Lower lobe of right lung (tissue), 2 donors: ENCODE measurements around the gene ISM1. TPM values are rescaled to one million over a fixed set of nuclear protein-coding genes. Genes with fewer than 3 reads are reported as not detected.

ENCODE experiments used
- ATAC-seq, 2 donors: fragments of 200-7000 bp; cut with Tn5 transposase; one replicate each; pipeline ENCODE4 v1.9.1; 2020 to 2022; ENCODE audit warnings: mild to moderate bottlenecking in 2 of 2, moderate library complexity in 2 of 2
- DNase-seq: peaks from one replicate; pipeline ENCODE4 v3.0.0-alpha.2; 2020
- H3K27ac ChIP-seq: fragments of 200-600 bp; one replicate; pipeline ENCODE4 v1.8.0; 2022
- H3K27me3 ChIP-seq: fragments of 200-600 bp; one replicate; pipeline ENCODE4 v1.8.0; 2022; ENCODE audit warnings: low read depth
- H3K36me3 ChIP-seq: fragments of 200-600 bp; one replicate; pipeline ENCODE4 v1.8.0; 2022; ENCODE audit warnings: mild to moderate bottlenecking
- H3K4me1 ChIP-seq: fragments of 200-600 bp; one replicate; pipeline ENCODE4 v1.8.0; 2022
- H3K4me3 ChIP-seq: fragments of 200-600 bp; one replicate; pipeline ENCODE4 v1.8.0; 2022; ENCODE audit warnings: mild to moderate bottlenecking
- H3K9me3 ChIP-seq: fragments of 200-600 bp; one replicate; pipeline ENCODE4 v1.8.0; 2022
- intact Hi-C: fragments of 100-400 bp; cut with DNase I; formaldehyde crosslinking; loops from one replicate; pipeline ENCODE4 v1.11.0; 2022
- long read RNA-seq: library from polyadenylated mRNA; unstranded; transcript quantifications from one replicate; pipeline ENCODE4 v2.0.0, GENCODE V29; 2021
- total RNA-seq: library from RNA; stranded (reverse); fragmentation: NEBNext Ultra II Directional; extraction: Animal tissue kit (Norgen Biotek cat#: 25700); gene quantifications from one replicate; pipeline ENCODE4 v1.2.1, GENCODE V29; 2021
- TF ChIP-seq, protein P1 (sequence below): fragments of 200-600 bp; IDR thresholded peaks from one replicate; pipeline ENCODE4 v1.8.0; 2022; ENCODE audit warnings: antibody characterized with exemption, mild to moderate bottlenecking
- donor health status: DM: no; HTN: yes; CAD: no; lungs with severe emphysema.

The ISM1 gene
- total RNA-seq, result 8.4 TPM
- long read RNA-seq, transcript ISM1-201 (6 exons, 2,593 nt), result major isoform, 5 of 11 reads
- long read RNA-seq, partial matches to known transcripts, result 0 of 11 reads
- long read RNA-seq, other reads (novel, unspliced or antisense), result 6 of 11 reads

DNA sequence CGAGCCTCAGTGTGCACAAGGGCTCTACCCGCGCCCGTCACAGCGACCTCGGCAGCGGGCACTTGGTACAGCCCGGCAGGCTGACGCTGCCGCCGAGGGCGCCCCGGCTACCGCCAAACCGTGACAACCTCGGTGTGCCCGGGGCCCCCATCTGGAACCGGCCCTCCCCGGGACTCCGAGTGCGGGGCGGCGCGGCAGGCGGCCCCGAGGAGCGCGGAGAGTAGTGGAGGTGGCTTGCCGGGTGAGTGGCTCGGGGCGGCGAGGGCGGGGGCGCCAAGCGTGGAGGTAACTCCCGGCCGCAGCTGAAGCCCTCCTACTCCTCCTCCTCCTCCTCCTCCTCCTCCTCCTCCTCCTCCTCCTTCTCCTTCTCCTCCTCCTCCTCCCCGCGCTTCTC, at the start of gene ISM1:
ISM1 (plus strand) TSS at position 371 of the 394 bp plus-strand sequence. CDS start 503 bp downstream, outside the sequence.
- peak; percentile 48 for DNase-seq
- no peaks in the 10 kb centered on the region for H3K36me3 ChIP-seq
- intact Hi-C loops, result no loop called here

DNA sequence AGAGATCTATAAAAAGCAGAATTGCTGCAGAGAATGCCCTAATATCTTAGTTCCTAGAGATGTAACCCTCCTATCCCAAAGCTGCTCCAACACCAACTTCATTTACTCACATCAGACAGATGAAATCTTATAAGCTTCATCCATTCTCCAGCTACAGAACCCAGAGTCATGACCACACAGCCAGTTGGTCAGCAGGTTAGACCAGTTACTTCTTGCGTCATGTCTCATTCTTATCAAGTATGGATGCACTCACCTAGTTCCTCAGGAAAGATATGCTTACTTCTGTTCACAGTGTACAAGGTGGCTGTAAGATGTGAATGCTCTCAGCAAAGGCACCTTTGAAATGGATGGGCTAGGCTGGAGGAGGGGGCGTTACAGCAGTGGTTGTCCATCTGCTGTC, 47.9 kb upstream of the ISM1 start:
- Histone ChIP-seq H3K4me3 (no peak overlapping the region), H3K9me3 (no peaks in the 10 kb centered on the region), H3K27ac (no peak overlapping the region), H3K27me3 (no peaks in the 10 kb centered on the region), H3K36me3 (no peaks in the 10 kb centered on the region), H3K4me1 (no peaks in the 10 kb centered on the region)
- intact Hi-C loops, result no loop called here
- TF ChIP-seq, protein P1, sequence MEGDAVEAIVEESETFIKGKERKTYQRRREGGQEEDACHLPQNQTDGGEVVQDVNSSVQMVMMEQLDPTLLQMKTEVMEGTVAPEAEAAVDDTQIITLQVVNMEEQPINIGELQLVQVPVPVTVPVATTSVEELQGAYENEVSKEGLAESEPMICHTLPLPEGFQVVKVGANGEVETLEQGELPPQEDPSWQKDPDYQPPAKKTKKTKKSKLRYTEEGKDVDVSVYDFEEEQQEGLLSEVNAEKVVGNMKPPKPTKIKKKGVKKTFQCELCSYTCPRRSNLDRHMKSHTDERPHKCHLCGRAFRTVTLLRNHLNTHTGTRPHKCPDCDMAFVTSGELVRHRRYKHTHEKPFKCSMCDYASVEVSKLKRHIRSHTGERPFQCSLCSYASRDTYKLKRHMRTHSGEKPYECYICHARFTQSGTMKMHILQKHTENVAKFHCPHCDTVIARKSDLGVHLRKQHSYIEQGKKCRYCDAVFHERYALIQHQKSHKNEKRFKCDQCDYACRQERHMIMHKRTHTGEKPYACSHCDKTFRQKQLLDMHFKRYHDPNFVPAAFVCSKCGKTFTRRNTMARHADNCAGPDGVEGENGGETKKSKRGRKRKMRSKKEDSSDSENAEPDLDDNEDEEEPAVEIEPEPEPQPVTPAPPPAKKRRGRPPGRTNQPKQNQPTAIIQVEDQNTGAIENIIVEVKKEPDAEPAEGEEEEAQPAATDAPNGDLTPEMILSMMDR, result no peak
- DNase-seq (no peak), ATAC-seq (no peak)

More for the DNA sequence above, at the start of gene ISM1:
- H3K4me3 ChIP-seq, result peak within 1 kb of the TSS; percentile 62
- peaks cover 19% of the 10 kb centered on the region for H3K4me1 ChIP-seq
- peaks cover 25% of the 10 kb centered on the region for H3K27me3 ChIP-seq
- peak; percentile 63 to 69 for ATAC-seq
- H3K27ac ChIP-seq, result peak within 1 kb of the TSS; percentile 69
- no peaks in the 10 kb centered on the region for H3K9me3 ChIP-seq
- TF ChIP-seq, protein P1, result no peak

DNA sequence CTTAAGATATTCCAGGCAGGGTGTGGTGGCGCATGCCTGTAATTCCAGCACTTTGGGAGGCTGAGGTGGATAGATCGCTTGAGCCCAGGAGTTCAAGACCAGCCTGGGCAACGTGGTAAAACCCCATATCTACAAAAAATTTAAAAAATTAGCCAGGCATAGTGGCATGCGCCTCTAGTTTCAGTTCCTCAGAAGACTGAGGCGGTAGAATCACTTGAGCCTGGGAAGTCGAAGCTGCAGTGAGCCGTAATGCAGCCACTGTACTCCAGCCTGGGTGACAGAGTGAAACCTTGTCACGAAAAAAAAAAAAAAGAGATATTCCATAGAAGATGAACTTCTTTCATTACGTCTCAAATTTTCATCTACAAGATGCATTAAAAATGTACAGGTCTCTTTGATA, 46.7 kb upstream of the ISM1 start:
- Histone ChIP-seq H3K9me3 (no peaks in the 10 kb centered on the region), H3K27ac (no peak overlapping the region)

DNA sequence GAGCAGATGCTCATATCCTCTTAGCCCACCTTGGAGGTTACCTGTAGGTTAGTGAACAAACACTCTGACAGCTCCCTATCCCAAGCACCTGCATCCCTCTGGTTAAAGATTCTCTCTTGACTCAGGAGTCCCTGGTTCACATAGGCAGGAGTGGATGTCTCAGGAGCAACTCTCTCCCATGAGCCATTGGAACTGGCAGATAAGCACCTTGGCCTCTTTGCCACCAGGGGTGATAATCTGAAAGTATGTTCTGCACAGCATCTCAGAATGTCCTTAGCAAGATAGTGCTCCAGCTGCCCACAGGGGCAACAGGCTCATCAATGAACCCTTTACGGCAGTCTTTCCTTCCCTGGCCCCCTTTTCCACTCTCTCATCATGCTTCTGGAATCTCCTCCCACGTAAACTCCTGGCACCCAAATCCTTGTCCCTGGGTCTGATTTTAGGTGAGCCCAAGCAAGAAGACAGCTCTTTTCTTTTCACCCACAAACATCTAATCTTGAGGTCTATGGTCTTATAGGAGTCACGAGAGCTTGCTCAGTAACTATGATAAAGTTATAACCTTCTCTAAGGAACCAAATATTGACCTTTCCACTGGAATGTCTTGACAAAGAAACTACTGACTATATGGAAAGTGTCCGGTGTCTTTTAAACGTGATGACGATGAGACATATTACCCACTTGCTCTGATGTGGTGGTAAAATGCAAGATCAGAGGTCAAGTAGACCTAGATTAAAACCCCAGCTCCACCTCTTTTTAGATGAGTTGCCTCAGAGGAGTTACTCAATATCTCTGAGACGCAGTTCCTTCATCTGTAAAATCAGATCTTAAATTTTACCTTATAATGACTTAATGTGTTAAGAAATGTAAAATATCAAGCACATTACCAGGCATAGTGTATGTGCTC, 39.8 kb upstream of the ISM1 start:
- Histone ChIP-seq H3K36me3 (no peaks in the 10 kb centered on the region), H3K27ac (no peak overlapping the region), H3K4me1 (no peaks in the 10 kb centered on the region), H3K9me3 (no peaks in the 10 kb centered on the region), H3K27me3 (no peaks in the 10 kb centered on the region), H3K4me3 (no peak overlapping the region)
- ATAC-seq, result no peak
- TF ChIP-seq, protein P1, result no peak
- DNase-seq, result no peak
- intact Hi-C loops, result no loop called here

More for the DNA sequence above, 46.7 kb upstream of the ISM1 start:
- Histone ChIP-seq H3K27me3 (no peaks in the 10 kb centered on the region), H3K4me3 (no peak overlapping the region), H3K36me3 (no peaks in the 10 kb centered on the region), H3K4me1 (no peaks in the 10 kb centered on the region)
- intact Hi-C loops, result no loop called here
- DNase-seq (no peak), ATAC-seq (no peak)
- TF ChIP-seq, protein P1, result no peak

DNA sequence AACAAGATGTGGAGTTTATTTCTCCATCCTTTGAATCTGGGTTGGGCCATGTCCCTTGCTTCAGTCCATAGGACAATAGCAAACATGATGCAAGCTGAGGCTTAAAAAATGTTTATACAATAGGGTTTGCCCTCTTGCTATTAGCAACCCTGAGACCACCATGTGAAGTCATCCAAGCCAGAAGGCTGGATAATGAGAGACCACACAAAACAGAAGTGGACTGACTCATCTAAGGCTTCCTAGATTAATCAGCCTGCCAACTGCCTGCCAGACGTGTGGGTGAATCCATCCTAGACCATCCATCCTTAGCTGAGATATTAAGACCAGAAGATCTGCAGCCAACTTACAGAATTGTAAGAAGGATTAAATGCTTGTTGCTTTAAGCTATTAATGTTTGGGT, 38.1 kb upstream of the ISM1 start:
- H3K9me3 ChIP-seq, result peaks cover 5% of the 10 kb centered on the region
- intact Hi-C loops, result no loop called here
- TF ChIP-seq, protein P1, result no peak

More for the DNA sequence above, 38.1 kb upstream of the ISM1 start:
- no peaks in the 10 kb centered on the region for H3K4me1 ChIP-seq
- H3K27ac ChIP-seq, result no peak overlapping the region
- H3K27me3 ChIP-seq, result no peaks in the 10 kb centered on the region
- no peak for ATAC-seq
- no peak overlapping the region for H3K4me3 ChIP-seq
- no peak for DNase-seq
- H3K36me3 ChIP-seq, result no peaks in the 10 kb centered on the region
